HepG2 (cell line): ENCODE measurements around the gene FANCG. TPM values are rescaled to one million over a fixed set of nuclear protein-coding genes. Genes with fewer than 3 reads are reported as not detected.

Experiments used
- GATAD1 ChIP-seq: IDR thresholded peaks from 2 replicates; pipeline ENCODE4 v1.6.1; 2016; ENCODE audit warnings: missing genetic modification reagents, missing compliant biosample characterization
- ISL2 ChIP-seq: sonication (generic); formaldehyde crosslinking; IDR thresholded peaks from 2 replicates; pipeline ENCODE4 v1.5.0; 2020; ENCODE audit warnings: missing genetic modification reagents
- KLF15 ChIP-seq: sonication (generic); formaldehyde crosslinking; IDR thresholded peaks from 2 replicates; pipeline ENCODE4 v1.8.1; 2023; ENCODE audit warnings: borderline replicate concordance, mild to moderate bottlenecking, inconsistent platforms, missing genetic modification reagents, mixed read lengths
- KMT2B ChIP-seq: IDR thresholded peaks from 2 replicates; pipeline ENCODE4 v1.6.1; 2016; ENCODE audit warnings: missing genetic modification reagents, missing compliant biosample characterization
- MAZ ChIP-seq, 2 experiments: sonication (generic) in 1 of 2; formaldehyde crosslinking in 1 of 2; IDR thresholded peaks; 2 replicates each; pipeline versions ENCODE4 v1.5.0 to v1.6.1; 2012 to 2020; ENCODE audit warnings: low read depth in 2 of 2, mild to moderate bottlenecking in 2 of 2, borderline replicate concordance in 1 of 2, improper control_type of control experiment in 1 of 2, low read length in 1 of 2, missing genetic modification reagents in 1 of 2, moderate library complexity in 1 of 2
- NAIF1 ChIP-seq: sonication (generic); formaldehyde crosslinking; IDR thresholded peaks from 2 replicates; pipeline ENCODE4 v1.5.0; 2020; ENCODE audit warnings: mild to moderate bottlenecking, missing genetic modification reagents, borderline replicate concordance
- NBN ChIP-seq: fragments of 450-650 bp; conservative IDR thresholded peaks from 2 replicates; pipeline ENCODE4 v1.6.1; 2017
- ZNF530 ChIP-seq: sonication (generic); formaldehyde crosslinking; IDR thresholded peaks from 2 replicates; pipeline ENCODE4 v1.5.0; 2020; ENCODE audit warnings: low read depth, mild to moderate bottlenecking, missing genetic modification reagents
- ZNF552 ChIP-seq: sonication (generic); formaldehyde crosslinking; IDR thresholded peaks from 2 replicates; pipeline ENCODE4 v1.9.0; 2022; ENCODE audit warnings: missing genetic modification reagents, mild to moderate bottlenecking, borderline replicate concordance
- ZNF556 ChIP-seq: sonication (generic); formaldehyde crosslinking; IDR thresholded peaks from 2 replicates; pipeline ENCODE4 v1.4.0; 2020; ENCODE audit warnings: mild to moderate bottlenecking, missing genetic modification reagents, borderline replicate concordance
- ZNF557 ChIP-seq: sonication (generic); formaldehyde crosslinking; IDR thresholded peaks from 2 replicates; pipeline ENCODE4 v1.4.0; 2020; ENCODE audit warnings: missing genetic modification reagents
- ZNF776 ChIP-seq: sonication (generic); formaldehyde crosslinking; IDR thresholded peaks from 2 replicates; pipeline ENCODE4 v1.4.0; 2020; ENCODE audit warnings: mild to moderate bottlenecking, missing genetic modification reagents
- polyA plus RNA-seq, 8 experiments: library from polyadenylated mRNA; depleted of rRNA in 3 of 8; stranded (reverse) in 7 of 8; unstranded in 1 of 8; fragments of >200 nt; fragmentation: Illumina TruSeq in 4 of 8; extraction: Trizol in 4 of 8; gene quantifications; 2 replicates each; pipeline versions ENCODE4 v1.2.1 to v1.2.3, GENCODE V29; 2011 to 2016; ENCODE audit warnings: low read depth in 4 of 8, missing spikeins in 1 of 8, mixed read lengths in 1 of 8; ENCODE audit not compliant: insufficient read depth in 1 of 8
- total RNA-seq, 5 experiments: library from RNA; depleted of rRNA; stranded (reverse); fragments of >200 nt; fragmentation: Illumina TruSeq; extraction: Trizol; gene quantifications; 2 replicates each; pipeline ENCODE4 v1.2.3, GENCODE V29; 2016; ENCODE audit warnings: low read depth in 1 of 5
- TF ChIP-seq, protein P1 (sequence below): sonication (generic); formaldehyde crosslinking; IDR thresholded peaks from 2 replicates; pipeline ENCODE4 v1.4.0; 2020; ENCODE audit warnings: low read depth, missing genetic modification reagents
- TF ChIP-seq, protein P2 (sequence below): fragments of 450-650 bp; IDR thresholded peaks from 2 replicates; pipeline ENCODE4 v1.6.1; 2017; ENCODE audit warnings: mild to moderate bottlenecking
- TF ChIP-seq, protein P3 (sequence below): sonication (generic); formaldehyde crosslinking; conservative IDR thresholded peaks from 2 replicates; pipeline ENCODE4 v1.4.0; 2020; ENCODE audit warnings: missing genetic modification reagents
- TF ChIP-seq, protein P4 (sequence below): sonication (generic); formaldehyde crosslinking; IDR thresholded peaks from 2 replicates; pipeline ENCODE4 v1.4.0; 2020; ENCODE audit warnings: missing genetic modification reagents
- TF ChIP-seq, protein P5 (sequence below): sonication (generic); formaldehyde crosslinking; IDR thresholded peaks from 2 replicates; pipeline ENCODE4 v1.5.0; 2020; ENCODE audit warnings: missing genetic modification reagents

Gene FANCG
- total and polyA plus RNA-seq, 2 of the 13 experiments (the other 11 are each of a cell fraction or from before 2014, with no cell fraction given): 14.4 to 45.1 TPM

DNA sequence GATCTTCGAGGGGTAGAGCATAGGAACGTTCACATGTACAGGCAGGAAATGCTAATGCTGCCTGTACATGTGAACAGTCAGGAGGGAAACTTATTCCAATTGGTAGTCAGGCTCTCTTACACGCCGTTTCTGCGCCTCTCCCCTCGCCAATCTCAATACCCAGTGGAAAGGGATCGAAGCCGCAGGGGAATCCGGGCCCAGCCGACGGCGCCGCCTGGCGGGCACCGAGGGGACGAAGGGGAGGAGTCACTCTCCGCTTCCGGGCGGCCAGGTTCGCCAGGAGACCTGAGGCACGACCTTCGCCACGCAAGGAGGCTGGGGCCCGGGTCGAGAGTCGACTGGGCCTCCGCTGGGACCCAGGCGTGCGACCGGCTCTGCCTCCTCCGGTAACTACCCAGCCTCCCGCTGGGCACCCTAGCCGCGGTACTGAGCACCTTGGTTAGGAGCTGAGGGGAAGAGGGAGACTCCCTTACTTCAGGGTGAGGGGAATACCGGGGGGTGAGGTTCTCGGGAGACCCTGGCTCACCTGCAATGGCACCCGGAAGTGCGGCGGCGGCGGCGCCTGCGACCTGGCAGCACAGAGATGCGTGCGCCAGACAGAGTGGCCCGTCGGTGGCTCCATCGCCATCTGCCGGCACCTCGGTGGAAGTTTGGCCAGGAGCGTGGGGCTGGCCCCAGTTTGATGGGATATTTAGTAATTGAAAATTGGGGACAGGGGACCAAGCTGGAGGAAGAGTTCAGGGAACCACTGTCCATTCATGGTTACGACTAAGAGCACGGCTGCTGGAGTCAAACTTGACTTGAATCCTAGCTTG is 16.5 kb upstream of the FANCG start, which contains the start of gene PIGO (continued):
- TF ChIP-seq, protein P1, sequence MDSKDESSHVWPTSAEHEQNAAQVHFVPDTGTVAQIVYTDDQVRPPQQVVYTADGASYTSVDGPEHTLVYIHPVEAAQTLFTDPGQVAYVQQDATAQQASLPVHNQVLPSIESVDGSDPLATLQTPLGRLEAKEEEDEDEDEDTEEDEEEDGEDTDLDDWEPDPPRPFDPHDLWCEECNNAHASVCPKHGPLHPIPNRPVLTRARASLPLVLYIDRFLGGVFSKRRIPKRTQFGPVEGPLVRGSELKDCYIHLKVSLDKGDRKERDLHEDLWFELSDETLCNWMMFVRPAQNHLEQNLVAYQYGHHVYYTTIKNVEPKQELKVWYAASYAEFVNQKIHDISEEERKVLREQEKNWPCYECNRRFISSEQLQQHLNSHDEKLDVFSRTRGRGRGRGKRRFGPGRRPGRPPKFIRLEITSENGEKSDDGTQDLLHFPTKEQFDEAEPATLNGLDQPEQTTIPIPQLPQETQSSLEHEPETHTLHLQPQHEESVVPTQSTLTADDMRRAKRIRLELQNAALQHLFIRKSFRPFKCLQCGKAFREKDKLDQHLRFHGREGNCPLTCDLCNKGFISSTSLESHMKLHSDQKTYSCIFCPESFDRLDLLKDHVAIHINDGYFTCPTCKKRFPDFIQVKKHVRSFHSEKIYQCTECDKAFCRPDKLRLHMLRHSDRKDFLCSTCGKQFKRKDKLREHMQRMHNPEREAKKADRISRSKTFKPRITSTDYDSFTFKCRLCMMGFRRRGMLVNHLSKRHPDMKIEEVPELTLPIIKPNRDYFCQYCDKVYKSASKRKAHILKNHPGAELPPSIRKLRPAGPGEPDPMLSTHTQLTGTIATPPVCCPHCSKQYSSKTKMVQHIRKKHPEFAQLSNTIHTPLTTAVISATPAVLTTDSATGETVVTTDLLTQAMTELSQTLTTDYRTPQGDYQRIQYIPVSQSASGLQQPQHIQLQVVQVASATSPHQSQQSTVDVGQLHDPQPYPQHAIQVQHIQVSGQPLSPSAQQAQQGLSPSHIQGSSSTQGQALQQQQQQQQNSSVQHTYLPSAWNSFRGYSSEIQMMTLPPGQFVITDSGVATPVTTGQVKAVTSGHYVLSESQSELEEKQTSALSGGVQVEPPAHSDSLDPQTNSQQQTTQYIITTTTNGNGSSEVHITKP (CRISPR knock-in tag): peak; percentile 73; the same call in 1 of the 2 replicates
- no peak for TF ChIP-seq KLF15 (CRISPR knock-in tag)
- no peak for TF ChIP-seq ZNF530 (CRISPR knock-in tag)
- TF ChIP-seq MAZ (IDR thresholded peaks at IDR 0.05; ENCODE audit: borderline replicate concordance, low read depth, low read length): peak; percentile 71; the same call in 1 of the 2 replicates
- peak; percentile 95 for TF ChIP-seq MAZ (CRISPR knock-in tag; IDR thresholded peaks at IDR 0.05; ENCODE audit: low read depth)
- peak; percentile 71 for TF ChIP-seq NAIF1 (CRISPR knock-in tag)
- no peak for TF ChIP-seq NBN
- TF ChIP-seq, protein P2, sequence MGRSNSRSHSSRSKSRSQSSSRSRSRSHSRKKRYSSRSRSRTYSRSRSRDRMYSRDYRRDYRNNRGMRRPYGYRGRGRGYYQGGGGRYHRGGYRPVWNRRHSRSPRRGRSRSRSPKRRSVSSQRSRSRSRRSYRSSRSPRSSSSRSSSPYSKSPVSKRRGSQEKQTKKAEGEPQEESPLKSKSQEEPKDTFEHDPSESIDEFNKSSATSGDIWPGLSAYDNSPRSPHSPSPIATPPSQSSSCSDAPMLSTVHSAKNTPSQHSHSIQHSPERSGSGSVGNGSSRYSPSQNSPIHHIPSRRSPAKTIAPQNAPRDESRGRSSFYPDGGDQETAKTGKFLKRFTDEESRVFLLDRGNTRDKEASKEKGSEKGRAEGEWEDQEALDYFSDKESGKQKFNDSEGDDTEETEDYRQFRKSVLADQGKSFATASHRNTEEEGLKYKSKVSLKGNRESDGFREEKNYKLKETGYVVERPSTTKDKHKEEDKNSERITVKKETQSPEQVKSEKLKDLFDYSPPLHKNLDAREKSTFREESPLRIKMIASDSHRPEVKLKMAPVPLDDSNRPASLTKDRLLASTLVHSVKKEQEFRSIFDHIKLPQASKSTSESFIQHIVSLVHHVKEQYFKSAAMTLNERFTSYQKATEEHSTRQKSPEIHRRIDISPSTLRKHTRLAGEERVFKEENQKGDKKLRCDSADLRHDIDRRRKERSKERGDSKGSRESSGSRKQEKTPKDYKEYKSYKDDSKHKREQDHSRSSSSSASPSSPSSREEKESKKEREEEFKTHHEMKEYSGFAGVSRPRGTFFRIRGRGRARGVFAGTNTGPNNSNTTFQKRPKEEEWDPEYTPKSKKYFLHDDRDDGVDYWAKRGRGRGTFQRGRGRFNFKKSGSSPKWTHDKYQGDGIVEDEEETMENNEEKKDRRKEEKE: no peak
- no peak for TF ChIP-seq ZNF557 (CRISPR knock-in tag)
- peak; percentile 73 for TF ChIP-seq ISL2 (CRISPR knock-in tag)
- TF ChIP-seq GATAD1 (CRISPR knock-in tag): peak; percentile 96
- TF ChIP-seq, protein P3, sequence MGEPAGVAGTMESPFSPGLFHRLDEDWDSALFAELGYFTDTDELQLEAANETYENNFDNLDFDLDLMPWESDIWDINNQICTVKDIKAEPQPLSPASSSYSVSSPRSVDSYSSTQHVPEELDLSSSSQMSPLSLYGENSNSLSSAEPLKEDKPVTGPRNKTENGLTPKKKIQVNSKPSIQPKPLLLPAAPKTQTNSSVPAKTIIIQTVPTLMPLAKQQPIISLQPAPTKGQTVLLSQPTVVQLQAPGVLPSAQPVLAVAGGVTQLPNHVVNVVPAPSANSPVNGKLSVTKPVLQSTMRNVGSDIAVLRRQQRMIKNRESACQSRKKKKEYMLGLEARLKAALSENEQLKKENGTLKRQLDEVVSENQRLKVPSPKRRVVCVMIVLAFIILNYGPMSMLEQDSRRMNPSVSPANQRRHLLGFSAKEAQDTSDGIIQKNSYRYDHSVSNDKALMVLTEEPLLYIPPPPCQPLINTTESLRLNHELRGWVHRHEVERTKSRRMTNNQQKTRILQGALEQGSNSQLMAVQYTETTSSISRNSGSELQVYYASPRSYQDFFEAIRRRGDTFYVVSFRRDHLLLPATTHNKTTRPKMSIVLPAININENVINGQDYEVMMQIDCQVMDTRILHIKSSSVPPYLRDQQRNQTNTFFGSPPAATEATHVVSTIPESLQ (CRISPR knock-in tag): no peak
- TF ChIP-seq, protein P4, sequence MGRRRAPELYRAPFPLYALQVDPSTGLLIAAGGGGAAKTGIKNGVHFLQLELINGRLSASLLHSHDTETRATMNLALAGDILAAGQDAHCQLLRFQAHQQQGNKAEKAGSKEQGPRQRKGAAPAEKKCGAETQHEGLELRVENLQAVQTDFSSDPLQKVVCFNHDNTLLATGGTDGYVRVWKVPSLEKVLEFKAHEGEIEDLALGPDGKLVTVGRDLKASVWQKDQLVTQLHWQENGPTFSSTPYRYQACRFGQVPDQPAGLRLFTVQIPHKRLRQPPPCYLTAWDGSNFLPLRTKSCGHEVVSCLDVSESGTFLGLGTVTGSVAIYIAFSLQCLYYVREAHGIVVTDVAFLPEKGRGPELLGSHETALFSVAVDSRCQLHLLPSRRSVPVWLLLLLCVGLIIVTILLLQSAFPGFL (CRISPR knock-in tag): no peak
- peak; percentile 99 for TF ChIP-seq ZNF556 (CRISPR knock-in tag)
- TF ChIP-seq, protein P5, sequence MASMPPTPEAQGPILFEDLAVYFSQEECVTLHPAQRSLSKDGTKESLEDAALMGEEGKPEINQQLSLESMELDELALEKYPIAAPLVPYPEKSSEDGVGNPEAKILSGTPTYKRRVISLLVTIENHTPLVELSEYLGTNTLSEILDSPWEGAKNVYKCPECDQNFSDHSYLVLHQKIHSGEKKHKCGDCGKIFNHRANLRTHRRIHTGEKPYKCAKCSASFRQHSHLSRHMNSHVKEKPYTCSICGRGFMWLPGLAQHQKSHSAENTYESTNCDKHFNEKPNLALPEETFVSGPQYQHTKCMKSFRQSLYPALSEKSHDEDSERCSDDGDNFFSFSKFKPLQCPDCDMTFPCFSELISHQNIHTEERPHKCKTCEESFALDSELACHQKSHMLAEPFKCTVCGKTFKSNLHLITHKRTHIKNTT (CRISPR knock-in tag): no peak
- TF ChIP-seq ZNF776 (CRISPR knock-in tag): no peak
- peak; percentile 83 for TF ChIP-seq KMT2B (CRISPR knock-in tag)
- TF ChIP-seq ZNF552 (CRISPR knock-in tag): no peak
